Skeletal muscle satellite cell (primary cell): ENCODE results near the gene CD48.
"Not testable (repeated sequence)": the region's sequence is repeated elsewhere in the genome, so short reads cannot be mapped to it uniquely, and the experiment has no call there.

Experiments used
- H3K27me3 ChIP-seq: 2 replicates; pipeline ENCODE4 v1.7.0; 2013; ENCODE audit warnings: low read length; ENCODE audit not compliant: control insufficient read depth, insufficient read depth
- H3K36me3 ChIP-seq: 2 replicates; pipeline ENCODE4 v1.7.0; 2013; ENCODE audit warnings: mild to moderate bottlenecking, control low read depth, low read length; ENCODE audit not compliant: insufficient read depth
- H3K4me1 ChIP-seq: 2 replicates; pipeline ENCODE4 v1.7.0; 2013; ENCODE audit warnings: low read length; ENCODE audit not compliant: control insufficient read depth, insufficient read depth
- H3K4me2 ChIP-seq: 2 replicates; pipeline ENCODE4 v1.7.0; 2013; ENCODE audit warnings: mild to moderate bottlenecking, low read length
- H3K4me3 ChIP-seq: 2 replicates; pipeline ENCODE4 v1.7.0; 2013; ENCODE audit warnings: low read length
- H3K9ac ChIP-seq: 2 replicates; pipeline ENCODE4 v1.7.0; 2013; ENCODE audit warnings: mild to moderate bottlenecking, low read depth, low read length, moderate library complexity
- H3K9me3 ChIP-seq: replicated peaks from 2 replicates; pipeline ENCODE4 v1.7.0; 2013; ENCODE audit warnings: mild to moderate bottlenecking, control low read depth, low read length

CD48 gene

GRCh38 chr1:160658814-160659193 lies 52.8 kb downstream of the CD48 start:
- no peaks in the 10 kb centered on the region for H3K27me3 ChIP-seq
- no peaks in the 10 kb centered on the region for H3K4me1 ChIP-seq
- H3K36me3 ChIP-seq = no peaks in the 10 kb centered on the region
- no peak overlapping the region for H3K9ac ChIP-seq
- H3K4me2 ChIP-seq = no peak overlapping the region
- H3K9me3 ChIP-seq = no peaks in the 10 kb centered on the region
- H3K4me3 ChIP-seq = no peak overlapping the region

DNA sequence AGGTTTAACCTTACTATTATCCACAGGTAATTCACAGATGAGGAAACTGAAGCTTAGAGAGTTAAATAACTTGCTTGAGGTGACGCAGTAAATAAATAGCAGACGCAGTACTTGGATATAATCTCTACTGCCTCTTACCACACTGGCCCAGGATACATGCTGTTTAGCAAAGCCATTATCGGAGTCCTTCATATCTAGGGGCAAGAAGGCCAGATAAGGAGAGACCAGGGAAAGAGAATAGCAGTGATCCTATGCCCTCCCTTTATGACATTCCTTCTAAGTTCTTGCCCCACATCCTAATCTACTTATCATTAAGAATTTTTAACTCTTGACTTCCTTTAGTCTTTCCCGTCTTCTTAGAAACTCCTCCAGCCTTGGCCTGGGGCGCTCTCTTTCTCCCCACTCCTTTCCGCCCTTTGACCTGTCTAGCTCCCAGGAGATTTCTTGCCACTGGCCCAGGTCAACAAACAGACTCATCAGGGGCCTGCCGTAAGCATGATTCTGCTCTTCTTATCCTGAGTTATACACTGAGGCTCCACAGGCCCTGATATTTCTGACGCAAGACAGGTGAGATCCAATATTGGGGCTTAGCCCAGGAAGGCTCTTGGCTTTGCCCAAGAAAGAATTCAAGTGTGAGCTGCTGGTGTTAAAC lies 53.3 kb downstream of the CD48 start:
- Histone ChIP-seq H3K9ac (no peak overlapping the region), H3K9me3 (no peaks in the 10 kb centered on the region), H3K4me1 (no peaks in the 10 kb centered on the region), H3K36me3 (no peaks in the 10 kb centered on the region), H3K4me2 (no peak overlapping the region), H3K4me3 (no peak overlapping the region), H3K27me3 (no peaks in the 10 kb centered on the region)

DNA sequence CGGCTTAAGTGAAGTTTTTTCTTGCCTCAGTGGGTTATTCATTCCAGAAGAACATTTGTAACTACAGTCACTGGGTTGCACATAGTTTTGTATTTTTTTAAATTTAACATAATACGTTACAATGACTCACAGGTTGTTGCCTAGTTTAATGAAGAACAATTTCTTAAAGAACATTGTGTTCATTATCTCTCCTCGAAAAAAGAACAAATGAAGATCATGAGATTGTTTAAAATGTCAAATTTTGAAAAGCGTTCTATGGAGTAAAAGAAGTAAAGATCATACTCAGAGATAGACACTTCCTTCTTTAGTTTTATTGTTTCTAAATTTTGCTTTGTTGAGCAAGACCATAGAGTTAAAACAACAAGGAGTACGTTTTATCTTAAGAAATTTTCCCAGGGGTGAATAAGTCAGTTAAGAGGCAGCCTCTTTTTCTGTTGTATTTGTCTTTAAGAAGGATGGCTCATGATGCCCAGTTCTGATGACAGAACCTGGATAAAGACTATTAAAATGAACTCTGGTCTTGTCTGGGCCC lies 54.3 kb downstream of the CD48 start:
- H3K36me3 ChIP-seq = no peaks in the 10 kb centered on the region
- H3K27me3 ChIP-seq = no peaks in the 10 kb centered on the region
- no peaks in the 10 kb centered on the region for H3K4me1 ChIP-seq
- H3K4me3 ChIP-seq = no peak overlapping the region
- H3K9me3 ChIP-seq = no peaks in the 10 kb centered on the region
- H3K4me2 ChIP-seq = no peak overlapping the region
- no peak overlapping the region for H3K9ac ChIP-seq

- Histone ChIP-seq H3K9ac (no peak overlapping the region), H3K4me1 (no peaks in the 10 kb centered on the region), H3K4me3 (no peak overlapping the region), H3K36me3 (no peaks in the 10 kb centered on the region), H3K9me3 (no peaks in the 10 kb centered on the region), H3K27me3 (no peaks in the 10 kb centered on the region), H3K4me2 (no peak overlapping the region)
Observed at GRCh38 chr1:160656737-160657136, 54.9 kb downstream of the CD48 start.

- no peaks in the 10 kb centered on the region for H3K4me1 ChIP-seq
Observed at GRCh38 chr1:160653620-160654016, 58.0 kb downstream of the CD48 start.

DNA sequence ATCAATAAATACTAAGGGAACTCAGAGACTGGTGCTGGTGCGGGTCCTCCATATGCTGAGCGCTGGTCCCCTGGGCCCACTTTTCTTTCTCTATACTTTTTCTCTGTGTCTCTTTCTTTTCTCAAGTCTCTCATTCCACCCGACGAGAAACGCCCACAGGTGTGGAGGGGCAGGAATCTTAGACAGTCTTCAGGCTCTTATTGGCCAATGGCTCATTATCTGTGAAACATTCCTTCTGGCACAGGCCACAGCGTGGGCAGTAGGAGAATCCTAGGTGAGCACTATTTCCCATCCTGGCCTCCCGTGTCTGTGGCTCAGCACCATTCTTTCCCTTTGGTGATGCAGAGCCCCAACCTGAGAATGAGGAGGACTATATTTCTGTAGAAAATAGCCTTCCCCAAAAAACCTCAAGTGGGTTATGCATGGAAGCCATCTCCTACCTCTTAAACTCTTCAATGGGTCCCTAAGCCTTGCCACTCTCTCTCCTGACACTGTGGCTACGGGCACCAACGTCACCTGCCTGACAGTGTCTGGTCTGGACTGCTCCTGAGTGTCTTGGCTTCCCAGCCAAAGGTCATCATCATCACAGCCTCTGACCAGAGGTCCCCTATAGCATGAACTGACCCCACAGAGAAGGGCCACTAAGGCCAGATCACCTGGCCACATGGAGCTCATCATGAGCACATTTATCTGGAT lies 58.5 kb downstream of the CD48 start:
- Histone ChIP-seq H3K4me2 (no peak overlapping the region), H3K4me3 (no peak overlapping the region), H3K36me3 (no peaks in the 10 kb centered on the region), H3K27me3 (no peaks in the 10 kb centered on the region), H3K9ac (no peak overlapping the region), H3K9me3 (no peaks in the 10 kb centered on the region), H3K4me1 (no peaks in the 10 kb centered on the region)

More at GRCh38 chr1:160653620-160654016, 58.0 kb downstream of the CD48 start:
- no peak overlapping the region for H3K4me2 ChIP-seq
- no peak overlapping the region for H3K9ac ChIP-seq
- H3K9me3 ChIP-seq = no peaks in the 10 kb centered on the region
- H3K36me3 ChIP-seq = no peaks in the 10 kb centered on the region
- H3K27me3 ChIP-seq = no peaks in the 10 kb centered on the region
- H3K4me3 ChIP-seq = no peak overlapping the region

GRCh38 chr1:160652065-160652641 lies 59.5 kb downstream of the CD48 start:
- not testable (repeated sequence) for H3K27me3 ChIP-seq, H3K4me2 ChIP-seq, H3K4me3 ChIP-seq, H3K9me3 ChIP-seq, H3K36me3 ChIP-seq, H3K9ac ChIP-seq, H3K4me1 ChIP-seq

- no peaks in the 10 kb centered on the region for H3K27me3 ChIP-seq
- H3K4me1 ChIP-seq = no peaks in the 10 kb centered on the region
- no peak overlapping the region for H3K4me2 ChIP-seq
- no peaks in the 10 kb centered on the region for H3K9me3 ChIP-seq
- H3K36me3 ChIP-seq = no peaks in the 10 kb centered on the region
- H3K9ac ChIP-seq = no peak overlapping the region
- H3K4me3 ChIP-seq = no peak overlapping the region
Observed at GRCh38 chr1:160651433-160652064, 60.1 kb downstream of the CD48 start.

DNA sequence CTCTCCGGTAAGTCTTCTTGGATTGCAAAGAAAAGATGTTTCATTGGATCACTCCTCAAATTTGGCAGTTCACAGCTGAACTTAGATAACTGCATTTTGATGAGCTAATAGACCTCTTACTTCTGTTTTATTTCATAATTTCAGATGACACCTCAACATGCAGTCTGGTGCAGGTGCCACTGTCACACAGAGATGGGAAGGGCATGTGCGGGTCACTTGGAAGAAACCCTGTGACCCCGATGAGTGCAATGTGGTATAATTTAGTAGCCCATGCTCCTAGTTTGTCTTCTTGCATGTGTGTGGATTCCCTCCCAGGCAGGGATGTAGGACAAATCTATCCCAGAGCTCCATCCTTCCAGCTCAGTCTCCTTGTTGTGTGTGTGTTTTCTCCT lies 64.3 kb downstream of the CD48 start:
- no peak overlapping the region for H3K4me2 ChIP-seq
- H3K9me3 ChIP-seq = no peaks in the 10 kb centered on the region
- no peaks in the 10 kb centered on the region for H3K36me3 ChIP-seq
- H3K4me3 ChIP-seq = no peak overlapping the region
- no peaks in the 10 kb centered on the region for H3K27me3 ChIP-seq
- H3K9ac ChIP-seq = no peak overlapping the region
- H3K4me1 ChIP-seq = no peaks in the 10 kb centered on the region

GRCh38 chr1:160646711-160647328 lies 64.8 kb downstream of the CD48 start, which contains the start of gene SLAMF1:
TSS of gene SLAMF1 (minus strand) at chr1:160647044. CDS start at chr1:160646945, 99 bp downstream.
- Histone ChIP-seq H3K4me3 (no peak within 1 kb of the TSS), H3K36me3 (no peaks in the 10 kb centered on the region), H3K9me3 (no peaks in the 10 kb centered on the region), H3K27me3 (no peaks in the 10 kb centered on the region), H3K4me1 (no peaks in the 10 kb centered on the region), H3K9ac (no peak within 1 kb of the TSS), H3K4me2 (no peak within 1 kb of the TSS)

DNA sequence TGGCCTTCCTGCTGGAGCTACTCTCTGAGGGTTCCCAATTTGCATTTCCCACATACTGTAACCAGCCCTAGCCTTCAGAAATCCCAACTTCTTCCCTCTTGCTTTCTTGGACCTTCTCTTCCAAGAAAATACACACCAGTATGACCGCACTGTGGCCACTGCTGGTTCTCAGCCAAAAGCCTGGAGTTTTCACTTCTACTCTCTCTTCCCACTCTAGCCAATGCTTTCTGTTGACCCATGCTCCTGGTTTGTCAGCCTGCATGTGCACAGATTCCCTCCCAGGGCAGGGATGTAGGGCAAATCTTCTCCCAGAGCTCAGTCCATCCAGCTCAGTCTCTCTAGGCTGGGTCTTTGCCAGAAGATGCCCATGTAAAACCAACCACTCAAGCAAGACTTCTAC lies 65.4 kb downstream of the CD48 start:
- Histone ChIP-seq H3K9me3 (no peaks in the 10 kb centered on the region), H3K4me2 (no peak overlapping the region), H3K4me1 (no peaks in the 10 kb centered on the region), H3K27me3 (no peaks in the 10 kb centered on the region), H3K9ac (no peak overlapping the region), H3K4me3 (no peak overlapping the region), H3K36me3 (no peaks in the 10 kb centered on the region)
